Measurements from ENCODE around the gene EEF1AKMT2.

DNA sequence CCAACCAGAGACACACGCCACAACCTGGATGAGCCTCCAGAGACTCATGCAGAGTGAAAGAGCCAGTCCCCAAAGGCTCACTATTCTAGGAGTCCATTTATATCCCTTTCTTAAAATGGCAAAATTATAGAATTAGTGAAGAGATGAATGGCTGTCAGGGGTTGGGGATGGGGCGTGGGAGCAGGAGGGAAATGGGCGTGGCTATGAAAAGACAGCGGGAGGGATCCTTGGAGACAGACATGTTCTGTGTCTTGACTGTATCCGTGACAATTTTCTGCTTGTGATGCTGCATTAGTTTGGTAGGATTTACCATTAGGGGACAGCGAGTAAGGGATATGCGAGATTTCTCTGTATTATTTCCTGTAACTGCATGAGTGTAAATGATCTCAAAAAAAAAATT is 80.5 kb downstream of the EEF1AKMT2 start:
- TF ChIP-seq, protein P1, sequence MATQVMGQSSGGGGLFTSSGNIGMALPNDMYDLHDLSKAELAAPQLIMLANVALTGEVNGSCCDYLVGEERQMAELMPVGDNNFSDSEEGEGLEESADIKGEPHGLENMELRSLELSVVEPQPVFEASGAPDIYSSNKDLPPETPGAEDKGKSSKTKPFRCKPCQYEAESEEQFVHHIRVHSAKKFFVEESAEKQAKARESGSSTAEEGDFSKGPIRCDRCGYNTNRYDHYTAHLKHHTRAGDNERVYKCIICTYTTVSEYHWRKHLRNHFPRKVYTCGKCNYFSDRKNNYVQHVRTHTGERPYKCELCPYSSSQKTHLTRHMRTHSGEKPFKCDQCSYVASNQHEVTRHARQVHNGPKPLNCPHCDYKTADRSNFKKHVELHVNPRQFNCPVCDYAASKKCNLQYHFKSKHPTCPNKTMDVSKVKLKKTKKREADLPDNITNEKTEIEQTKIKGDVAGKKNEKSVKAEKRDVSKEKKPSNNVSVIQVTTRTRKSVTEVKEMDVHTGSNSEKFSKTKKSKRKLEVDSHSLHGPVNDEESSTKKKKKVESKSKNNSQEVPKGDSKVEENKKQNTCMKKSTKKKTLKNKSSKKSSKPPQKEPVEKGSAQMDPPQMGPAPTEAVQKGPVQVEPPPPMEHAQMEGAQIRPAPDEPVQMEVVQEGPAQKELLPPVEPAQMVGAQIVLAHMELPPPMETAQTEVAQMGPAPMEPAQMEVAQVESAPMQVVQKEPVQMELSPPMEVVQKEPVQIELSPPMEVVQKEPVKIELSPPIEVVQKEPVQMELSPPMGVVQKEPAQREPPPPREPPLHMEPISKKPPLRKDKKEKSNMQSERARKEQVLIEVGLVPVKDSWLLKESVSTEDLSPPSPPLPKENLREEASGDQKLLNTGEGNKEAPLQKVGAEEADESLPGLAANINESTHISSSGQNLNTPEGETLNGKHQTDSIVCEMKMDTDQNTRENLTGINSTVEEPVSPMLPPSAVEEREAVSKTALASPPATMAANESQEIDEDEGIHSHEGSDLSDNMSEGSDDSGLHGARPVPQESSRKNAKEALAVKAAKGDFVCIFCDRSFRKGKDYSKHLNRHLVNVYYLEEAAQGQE (IDR thresholded peaks at IDR 0.05; ENCODE audit: borderline replicate concordance in 1 of 2, low read depth in 1 of 2, low read length in 2 of 2), result no peak
- TF ChIP-seq, protein P2, sequence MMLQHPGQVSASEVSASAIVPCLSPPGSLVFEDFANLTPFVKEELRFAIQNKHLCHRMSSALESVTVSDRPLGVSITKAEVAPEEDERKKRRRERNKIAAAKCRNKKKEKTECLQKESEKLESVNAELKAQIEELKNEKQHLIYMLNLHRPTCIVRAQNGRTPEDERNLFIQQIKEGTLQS (CRISPR knock-in tag; IDR thresholded peaks at IDR 0.05), result no peak
- no peak for TF ChIP-seq MAZ (IDR thresholded peaks at IDR 0.05; ENCODE audit: borderline replicate concordance, low read depth, low read length)
- TF ChIP-seq MAZ (CRISPR knock-in tag; IDR thresholded peaks at IDR 0.05; ENCODE audit: low read depth), result no peak
- TF ChIP-seq, protein P3, sequence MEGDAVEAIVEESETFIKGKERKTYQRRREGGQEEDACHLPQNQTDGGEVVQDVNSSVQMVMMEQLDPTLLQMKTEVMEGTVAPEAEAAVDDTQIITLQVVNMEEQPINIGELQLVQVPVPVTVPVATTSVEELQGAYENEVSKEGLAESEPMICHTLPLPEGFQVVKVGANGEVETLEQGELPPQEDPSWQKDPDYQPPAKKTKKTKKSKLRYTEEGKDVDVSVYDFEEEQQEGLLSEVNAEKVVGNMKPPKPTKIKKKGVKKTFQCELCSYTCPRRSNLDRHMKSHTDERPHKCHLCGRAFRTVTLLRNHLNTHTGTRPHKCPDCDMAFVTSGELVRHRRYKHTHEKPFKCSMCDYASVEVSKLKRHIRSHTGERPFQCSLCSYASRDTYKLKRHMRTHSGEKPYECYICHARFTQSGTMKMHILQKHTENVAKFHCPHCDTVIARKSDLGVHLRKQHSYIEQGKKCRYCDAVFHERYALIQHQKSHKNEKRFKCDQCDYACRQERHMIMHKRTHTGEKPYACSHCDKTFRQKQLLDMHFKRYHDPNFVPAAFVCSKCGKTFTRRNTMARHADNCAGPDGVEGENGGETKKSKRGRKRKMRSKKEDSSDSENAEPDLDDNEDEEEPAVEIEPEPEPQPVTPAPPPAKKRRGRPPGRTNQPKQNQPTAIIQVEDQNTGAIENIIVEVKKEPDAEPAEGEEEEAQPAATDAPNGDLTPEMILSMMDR (CRISPR knock-in tag; IDR thresholded peaks at IDR 0.05), result no peak
- TF ChIP-seq ZNF567 (CRISPR knock-in tag; IDR thresholded peaks at IDR 0.05; ENCODE audit: borderline replicate concordance), result no peak
- TF ChIP-seq EZH2 (conservative IDR thresholded peaks at IDR 0.05; ENCODE audit: low read depth, low read length), result no peak
- no peak for TF ChIP-seq CHD2 (IDR thresholded peaks at IDR 0.05; ENCODE audit: low read depth, low read length)
- TF ChIP-seq PHB2 (IDR thresholded peaks at IDR 0.05; ENCODE audit: partially characterized antibody), result no peak
- TF ChIP-seq, protein P4, sequence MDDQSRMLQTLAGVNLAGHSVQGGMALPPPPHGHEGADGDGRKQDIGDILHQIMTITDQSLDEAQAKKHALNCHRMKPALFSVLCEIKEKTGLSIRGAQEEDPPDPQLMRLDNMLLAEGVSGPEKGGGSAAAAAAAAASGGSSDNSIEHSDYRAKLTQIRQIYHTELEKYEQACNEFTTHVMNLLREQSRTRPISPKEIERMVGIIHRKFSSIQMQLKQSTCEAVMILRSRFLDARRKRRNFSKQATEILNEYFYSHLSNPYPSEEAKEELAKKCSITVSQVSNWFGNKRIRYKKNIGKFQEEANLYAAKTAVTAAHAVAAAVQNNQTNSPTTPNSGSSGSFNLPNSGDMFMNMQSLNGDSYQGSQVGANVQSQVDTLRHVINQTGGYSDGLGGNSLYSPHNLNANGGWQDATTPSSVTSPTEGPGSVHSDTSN (CRISPR knock-in tag; IDR thresholded peaks at IDR 0.05; ENCODE audit: borderline replicate concordance), result no peak
- TF ChIP-seq, protein P5, sequence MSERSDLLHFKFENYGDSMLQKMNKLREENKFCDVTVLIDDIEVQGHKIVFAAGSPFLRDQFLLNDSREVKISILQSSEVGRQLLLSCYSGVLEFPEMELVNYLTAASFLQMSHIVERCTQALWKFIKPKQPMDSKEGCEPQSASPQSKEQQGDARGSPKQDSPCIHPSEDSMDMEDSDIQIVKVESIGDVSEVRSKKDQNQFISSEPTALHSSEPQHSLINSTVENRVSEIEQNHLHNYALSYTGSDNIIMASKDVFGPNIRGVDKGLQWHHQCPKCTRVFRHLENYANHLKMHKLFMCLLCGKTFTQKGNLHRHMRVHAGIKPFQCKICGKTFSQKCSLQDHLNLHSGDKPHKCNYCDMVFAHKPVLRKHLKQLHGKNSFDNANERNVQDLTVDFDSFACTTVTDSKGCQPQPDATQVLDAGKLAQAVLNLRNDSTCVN (CRISPR knock-in tag; IDR thresholded peaks at IDR 0.05; ENCODE audit: borderline replicate concordance), result no peak
- TF ChIP-seq MAFF (IDR thresholded peaks at IDR 0.05; ENCODE audit: low read depth, low read length), result no peak
